GM13976 (cell line): ENCODE results near the gene USHBP1.

ENCODE experiments used
- DNase-seq: peaks from one replicate; pipeline ENCODE4 v3.0.0; 2012; ENCODE audit warnings: low spot score
- in situ Hi-C: fragments of 300-500 bp; cut with MboI; formaldehyde crosslinking; loops from one replicate; pipeline ENCODE4 v1.12.0; 2022; ENCODE audit warnings: low sequenced_read_pairs, mixed read lengths, inconsistent platforms; ENCODE audit not compliant: unreplicated experiment
- TF ChIP-seq, protein P1 (sequence below): IDR thresholded peaks from 2 replicates; pipeline ENCODE4 v1.5.1; 2012; ENCODE audit warnings: borderline replicate concordance, mild to moderate bottlenecking; ENCODE audit not compliant: insufficient read depth; ENCODE audit errors: extremely low read depth, missing control alignments, control extremely low read depth

Gene USHBP1, protein sequence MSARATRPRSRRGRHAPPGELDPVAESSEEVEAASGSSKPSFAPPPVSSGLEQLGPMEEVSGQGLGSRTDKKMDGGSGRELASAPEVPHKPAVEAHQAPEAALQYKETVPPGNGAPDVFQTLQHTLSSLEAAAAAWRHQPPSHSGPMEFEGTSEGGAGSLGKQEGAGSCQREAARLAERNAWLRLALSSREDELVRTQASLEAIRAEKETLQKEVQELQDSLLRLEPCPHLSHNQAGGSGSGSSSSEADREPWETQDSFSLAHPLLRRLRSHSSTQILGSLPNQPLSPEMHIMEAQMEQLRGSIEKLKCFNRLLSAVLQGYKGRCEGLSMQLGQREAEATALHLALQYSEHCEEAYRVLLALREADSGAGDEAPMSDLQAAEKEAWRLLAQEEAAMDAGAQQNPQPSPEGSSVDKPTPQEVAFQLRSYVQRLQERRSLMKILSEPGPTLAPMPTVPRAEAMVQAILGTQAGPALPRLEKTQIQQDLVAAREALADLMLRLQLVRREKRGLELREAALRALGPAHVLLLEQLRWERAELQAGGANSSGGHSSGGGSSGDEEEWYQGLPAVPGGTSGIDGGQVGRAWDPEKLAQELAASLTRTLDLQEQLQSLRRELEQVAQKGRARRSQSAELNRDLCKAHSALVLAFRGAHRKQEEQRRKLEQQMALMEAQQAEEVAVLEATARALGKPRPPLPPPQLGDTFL

DNA sequence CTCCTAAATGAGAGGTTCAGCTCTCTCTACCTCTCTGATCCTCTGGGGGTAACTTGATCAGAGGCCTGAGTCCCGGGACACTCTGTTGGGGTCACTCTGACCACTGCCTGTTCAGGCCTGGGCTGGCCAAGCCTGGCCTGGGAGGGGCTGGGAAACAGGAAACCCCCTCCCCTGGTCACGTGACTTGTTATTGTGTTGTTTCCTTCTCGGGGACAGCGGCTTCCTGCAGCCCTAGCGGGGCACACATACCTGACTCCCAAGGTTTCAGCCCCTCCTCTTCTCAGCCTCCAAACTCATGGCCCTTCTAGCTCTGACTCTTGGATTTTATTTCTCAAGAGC is at the start of gene USHBP1:
Gene USHBP1 (minus strand): TSS at position 105 of the 339 bp plus-strand sequence. CDS start 446 bp downstream, outside the sequence.
- TF ChIP-seq, protein P1, sequence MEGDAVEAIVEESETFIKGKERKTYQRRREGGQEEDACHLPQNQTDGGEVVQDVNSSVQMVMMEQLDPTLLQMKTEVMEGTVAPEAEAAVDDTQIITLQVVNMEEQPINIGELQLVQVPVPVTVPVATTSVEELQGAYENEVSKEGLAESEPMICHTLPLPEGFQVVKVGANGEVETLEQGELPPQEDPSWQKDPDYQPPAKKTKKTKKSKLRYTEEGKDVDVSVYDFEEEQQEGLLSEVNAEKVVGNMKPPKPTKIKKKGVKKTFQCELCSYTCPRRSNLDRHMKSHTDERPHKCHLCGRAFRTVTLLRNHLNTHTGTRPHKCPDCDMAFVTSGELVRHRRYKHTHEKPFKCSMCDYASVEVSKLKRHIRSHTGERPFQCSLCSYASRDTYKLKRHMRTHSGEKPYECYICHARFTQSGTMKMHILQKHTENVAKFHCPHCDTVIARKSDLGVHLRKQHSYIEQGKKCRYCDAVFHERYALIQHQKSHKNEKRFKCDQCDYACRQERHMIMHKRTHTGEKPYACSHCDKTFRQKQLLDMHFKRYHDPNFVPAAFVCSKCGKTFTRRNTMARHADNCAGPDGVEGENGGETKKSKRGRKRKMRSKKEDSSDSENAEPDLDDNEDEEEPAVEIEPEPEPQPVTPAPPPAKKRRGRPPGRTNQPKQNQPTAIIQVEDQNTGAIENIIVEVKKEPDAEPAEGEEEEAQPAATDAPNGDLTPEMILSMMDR, result no peak
- in situ Hi-C loops, result no loop called here
- no peak for DNase-seq

DNA sequence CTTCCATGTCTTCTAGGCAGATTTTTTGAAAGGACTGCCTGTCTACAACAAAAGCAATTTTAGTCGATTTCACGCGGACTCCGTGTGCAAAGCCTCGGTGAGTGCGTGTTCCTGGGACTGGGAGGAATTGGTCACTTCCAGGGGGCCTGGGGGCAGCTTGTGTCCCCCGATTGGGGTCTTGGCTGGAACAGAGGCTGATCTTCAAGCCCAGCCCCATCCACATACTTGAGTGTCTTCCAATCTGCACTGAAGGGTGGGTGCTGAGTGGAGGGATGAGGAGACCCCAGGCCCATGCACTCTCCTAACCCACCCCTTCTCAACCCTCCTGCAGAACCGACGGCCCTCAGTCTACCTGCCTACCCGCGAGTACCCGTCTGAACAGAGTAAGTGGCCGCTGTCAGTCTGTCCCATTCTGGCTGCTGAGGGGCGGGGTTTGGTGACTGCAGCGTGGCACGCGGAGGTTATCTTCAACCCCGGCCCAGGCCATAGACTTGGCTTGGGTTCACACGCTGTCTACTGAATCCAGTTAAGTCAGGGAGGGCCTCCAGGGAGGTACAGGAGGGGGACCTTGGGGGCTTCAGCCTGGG is 49.6 kb upstream of the USHBP1 start:
- no peak for DNase-seq
- TF ChIP-seq, protein P1, result no peak
- in situ Hi-C loops, result no loop called here

DNA sequence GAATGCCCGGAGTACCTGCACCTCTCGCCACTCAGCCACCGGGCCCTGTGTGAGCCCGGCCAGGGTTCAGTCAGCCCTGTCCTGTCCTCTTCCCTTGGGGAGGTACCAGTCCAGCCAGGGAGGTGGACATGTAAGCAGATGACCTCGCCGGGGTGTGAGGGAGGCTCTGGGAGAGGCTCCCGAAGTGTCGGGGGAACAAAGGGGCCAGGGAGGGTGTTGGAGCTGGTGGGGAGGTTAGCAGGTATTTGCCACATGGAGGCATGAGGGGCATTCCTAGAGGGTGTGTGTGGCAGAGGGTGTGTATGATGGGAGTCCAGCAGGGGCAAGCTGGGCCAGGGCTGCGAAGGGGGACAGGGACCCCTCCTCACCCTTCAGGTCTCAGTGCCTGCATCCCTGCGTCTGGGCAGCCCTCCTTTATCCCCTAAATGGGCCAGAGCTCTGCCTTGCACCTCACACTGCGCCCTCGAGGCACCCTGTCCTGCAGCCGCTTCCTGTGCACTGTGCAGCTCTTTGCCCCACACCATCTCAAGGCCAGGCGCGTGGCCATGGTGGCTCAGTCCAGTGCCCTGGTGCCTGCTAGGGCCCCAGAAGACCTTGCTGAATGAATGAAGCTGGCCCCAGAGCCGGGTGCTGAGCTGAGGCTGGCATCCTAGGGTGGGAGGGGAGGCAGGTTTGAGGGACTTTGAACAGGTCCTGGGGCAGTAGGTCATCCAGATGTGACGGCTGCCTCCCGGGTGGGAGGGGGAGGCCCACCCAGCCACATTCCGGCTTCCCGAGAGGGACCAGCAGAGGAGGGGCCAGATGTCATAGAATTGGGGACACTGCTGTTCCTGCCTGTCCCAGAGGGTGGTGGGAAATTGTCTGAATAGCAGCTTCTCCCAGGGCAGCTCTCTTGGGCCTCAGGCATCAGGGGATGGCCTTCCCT is 47.9 kb upstream of the USHBP1 start:
- in situ Hi-C loops, result no loop called here

DNA sequence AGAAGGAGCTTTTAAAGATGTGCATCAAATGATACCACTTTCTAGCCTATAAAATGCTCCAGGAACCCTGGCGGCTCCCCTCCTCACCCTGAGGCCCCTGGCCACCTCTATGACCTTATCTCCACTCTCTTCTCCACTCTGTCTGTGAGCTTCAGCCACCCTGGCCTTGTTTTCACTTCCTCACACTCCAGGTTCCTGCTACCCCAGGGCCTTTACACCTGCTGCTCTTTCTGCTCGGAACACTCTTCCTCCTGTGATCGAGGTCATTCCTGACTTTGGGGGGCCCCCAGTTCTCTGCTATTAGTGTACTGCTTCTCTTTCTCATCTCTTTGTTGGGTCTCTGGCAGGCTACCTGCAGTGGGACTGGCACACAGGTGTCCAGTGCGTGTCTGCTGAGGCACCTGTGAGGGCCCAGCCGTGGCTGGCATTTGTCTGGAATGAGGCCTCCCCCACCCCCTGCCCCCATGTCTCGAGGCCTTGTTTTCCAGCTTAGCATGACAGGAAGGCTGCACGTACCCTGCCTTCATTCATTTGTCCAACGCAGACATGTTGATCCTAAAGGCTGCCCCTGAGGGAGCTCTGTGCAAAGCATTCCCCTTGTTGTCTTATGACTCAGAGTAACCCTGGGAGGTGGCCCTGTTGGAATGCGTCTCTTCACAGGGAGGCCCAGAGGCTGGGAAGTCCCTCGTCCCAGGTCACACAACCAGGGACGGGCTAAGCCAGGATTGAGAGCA is 47.1 kb upstream of the USHBP1 start:
- no peak for DNase-seq
- TF ChIP-seq, protein P1, result no peak
- in situ Hi-C loops, result no loop called here

More for the DNA sequence above, 47.9 kb upstream of the USHBP1 start:
- TF ChIP-seq, protein P1, result no peak
- no peak for DNase-seq

DNA sequence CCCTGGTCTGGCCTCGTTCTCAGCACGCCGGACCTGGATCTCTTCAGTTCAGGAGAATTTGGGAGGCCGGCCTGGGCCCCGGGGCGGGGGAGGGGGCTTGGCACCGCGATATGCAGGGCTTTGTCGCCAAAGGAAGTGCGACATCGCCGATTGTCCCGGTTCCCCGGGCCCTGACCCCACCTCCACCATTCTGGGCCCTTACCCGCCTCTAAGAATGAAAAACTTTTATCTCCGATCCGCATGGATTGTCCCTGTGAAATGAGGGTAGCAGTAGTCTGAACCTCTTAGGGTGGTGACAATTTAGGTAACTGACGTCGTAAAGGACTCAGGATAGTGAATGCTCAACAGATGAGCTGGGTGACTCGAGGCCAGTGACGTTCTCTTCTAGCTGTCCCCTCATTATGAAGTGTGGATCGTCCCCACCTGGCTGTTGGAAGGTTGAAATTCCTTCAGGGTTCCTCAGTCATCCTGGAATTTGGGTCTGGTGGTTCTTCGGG is 45.5 kb upstream of the USHBP1 start:
- in situ Hi-C loops, result no loop called here
- TF ChIP-seq, protein P1, result no peak
- DNase-seq, result no peak
